ENCODE results near the gene PCTP. TPM values are rescaled to one million over a fixed set of nuclear protein-coding genes. Genes with fewer than 3 reads are reported as not detected.

PCTP gene
- total RNA-seq, 1 experiment from 2014 or later, result 17.1 TPM

GRCh38 chr17:55723488-55723848 is 27.4 kb upstream of the PCTP start:
- Mint-ChIP-seq H3K36me3 (ENCODE audit: insufficient read depth in 1 of 3, low read depth in 3 of 3) (no peaks in the 10 kb centered on the region), H3K4me1 (peaks cover 35 to 39% of the 10 kb centered on the region in 2 experiments), H3K4me3 (no peak overlapping the region), H3K27ac (no peak overlapping the region), H3K27me3 (ENCODE audit: low read depth) (peaks cover 2% of the 10 kb centered on the region; the same call in 1 of the 2 replicates), H3K9me3 (no peaks in the 10 kb centered on the region)
- Histone ChIP-seq H3K27me3 (ENCODE audit: insufficient read depth, low read length) (no peaks in the 10 kb centered on the region), H3K4me1 (ENCODE audit: insufficient read depth, low read length) (peaks cover 2% of the 10 kb centered on the region; the same call in 1 of the 2 replicates), H3K4ac (ENCODE audit: low read depth, low read length) (no peak overlapping the region), H3K27ac (ENCODE audit: insufficient read length, low read depth, low read length) (no peak overlapping the region), H3K18ac (ENCODE audit: insufficient read length, low read depth, low read length) (no peak overlapping the region), H3K79me1 (ENCODE audit: insufficient read depth, low read depth, low read length, poor library complexity, severe bottlenecking) (no peaks in the 10 kb centered on the region), H3K23me2 (ENCODE audit: insufficient read length, low read depth, low read length, poor library complexity, severe bottlenecking) (no peaks in the 10 kb centered on the region), H2BK5ac (ENCODE audit: insufficient read length, low read length) (no peak overlapping the region), H2BK15ac (ENCODE audit: low read depth, low read length) (no peak overlapping the region), H4K20me1 (ENCODE audit: control insufficient read depth, insufficient read depth, insufficient read length) (no peaks in the 10 kb centered on the region), H3K14ac (ENCODE audit: insufficient read depth, low read length) (no peak overlapping the region), H3K4me2 (ENCODE audit: insufficient read depth, insufficient read length, low read length) (no peak overlapping the region), H3K79me2 (ENCODE audit: insufficient read depth, low read length) (no peaks in the 10 kb centered on the region), H2BK12ac (ENCODE audit: insufficient read length, low read depth, low read length) (no peak overlapping the region), H2AFZ (ENCODE audit: low read length) (no peak overlapping the region), H3T11ph (ENCODE audit: low read length) (no peak overlapping the region), H2BK120ac (ENCODE audit: low read depth, low read length, poor library complexity, severe bottlenecking) (no peak overlapping the region), H4K5ac (ENCODE audit: insufficient read length, low read depth, low read length) (no peak overlapping the region), H3K23ac (ENCODE audit: insufficient read length, low read depth, low read length) (no peak overlapping the region), H3K9ac (ENCODE audit: extremely low read depth, insufficient read length, low read length) (no peak overlapping the region), H3K56ac (ENCODE audit: insufficient read length, low read depth, low read length) (no peak overlapping the region), H2AK5ac (ENCODE audit: insufficient read length, low read length) (no peak overlapping the region), H2BK20ac (ENCODE audit: low read depth, low read length, poor library complexity, severe bottlenecking) (no peak overlapping the region), H4K8ac (replicated peaks; ENCODE audit: insufficient read length, low read depth, low read length) (no peak overlapping the region), H4K91ac (ENCODE audit: insufficient read length, low read depth, low read length) (no peak overlapping the region), H3K9me3 (ENCODE audit: control insufficient read depth, low read depth, low read length) (no peaks in the 10 kb centered on the region)
- no peak for TF ChIP-seq CTCF (conservative IDR thresholded peaks at IDR 0.05)
- DNase-seq, result no peak
